ENCODE data around the gene TSPAN8.
"Not testable (repeated sequence)": the region's sequence is repeated elsewhere in the genome, so short reads cannot be mapped to it uniquely, and the experiment has no call there.

Gene TSPAN8

GRCh38 chr12:71157601-71158233 is at the start of gene TSPAN8:
Gene TSPAN8 (minus strand): TSS chr12:71157999. CDS start chr12:71157678, 321 bp downstream.
- no peak for DNase-seq

GRCh38 chr12:71201136-71201679 is 43.4 kb upstream of the TSPAN8 start:
- no peak for DNase-seq

- DNase-seq: no peak
Measured at GRCh38 chr12:71200706-71201105, 42.9 kb upstream of the TSPAN8 start.

- DNase-seq: no peak
Measured at GRCh38 chr12:71197460-71197859, 39.7 kb upstream of the TSPAN8 start.

- no peak for DNase-seq
Measured at GRCh38 chr12:71195338-71195896, 37.6 kb upstream of the TSPAN8 start.

GRCh38 chr12:71194657-71195056 is 36.9 kb upstream of the TSPAN8 start:
- DNase-seq: no peak

- no peak for DNase-seq
Measured at GRCh38 chr12:71193041-71193440, 35.2 kb upstream of the TSPAN8 start.

GRCh38 chr12:71191509-71192196 is 33.9 kb upstream of the TSPAN8 start:
- no peak for DNase-seq

- DNase-seq: no peak
Measured at GRCh38 chr12:71190822-71191221, 33.0 kb upstream of the TSPAN8 start.

GRCh38 chr12:71187379-71187778 is 29.6 kb upstream of the TSPAN8 start:
- no peak for DNase-seq

GRCh38 chr12:71186571-71187288 is 28.9 kb upstream of the TSPAN8 start:
- no peak for DNase-seq

GRCh38 chr12:71183846-71184245 is 26.0 kb upstream of the TSPAN8 start:
- no peak for DNase-seq

- DNase-seq: no peak
Measured at GRCh38 chr12:71183018-71183417, 25.2 kb upstream of the TSPAN8 start.

GRCh38 chr12:71178162-71178561 is 20.4 kb upstream of the TSPAN8 start:
- DNase-seq: no peak

GRCh38 chr12:71174825-71175224 is 17.0 kb upstream of the TSPAN8 start:
- no peak for DNase-seq

GRCh38 chr12:71174146-71174545 is 16.3 kb upstream of the TSPAN8 start:
- no peak for DNase-seq

GRCh38 chr12:71170456-71170855 is 12.7 kb upstream of the TSPAN8 start:
- DNase-seq: no peak

GRCh38 chr12:71169286-71169685 is 11.5 kb upstream of the TSPAN8 start:
- no peak for DNase-seq

- no peak for DNase-seq
Measured at GRCh38 chr12:71166862-71167496, 9.2 kb upstream of the TSPAN8 start.

GRCh38 chr12:71166280-71166679 is 8.5 kb upstream of the TSPAN8 start:
- DNase-seq: no peak

GRCh38 chr12:71165780-71166179 is 8.0 kb upstream of the TSPAN8 start:
- not testable (repeated sequence) for DNase-seq

- DNase-seq: no peak
Measured at GRCh38 chr12:71164568-71165197, 6.9 kb upstream of the TSPAN8 start.

Data from NCI-H2107 (cell line).